GM12878 (cell line): ENCODE results near the gene ANKAR.

Source experiments
- ATF3 ChIP-seq: IDR thresholded peaks from 2 replicates; pipeline ENCODE4 v1.6.1; 2011; ENCODE audit warnings: low read depth, mild to moderate bottlenecking, low read length, moderate library complexity, borderline replicate concordance; ENCODE audit errors: extremely low read depth
- E2F8 ChIP-seq: fragments of 450-650 bp; IDR thresholded peaks from 2 replicates; pipeline ENCODE4 v1.6.1; 2018; ENCODE audit warnings: mild to moderate bottlenecking, low read depth, moderate library complexity; ENCODE audit not compliant: partially characterized antibody
- EZH2 ChIP-seq: IDR thresholded peaks from 2 replicates; pipeline ENCODE4 v1.6.1; 2012; ENCODE audit warnings: low read depth, mild to moderate bottlenecking, control low read depth, inconsistent platforms, low read length, borderline replicate concordance; ENCODE audit not compliant: control insufficient read depth
- HDAC6 ChIP-seq: fragments of 200-600 bp; sonication (generic); IDR thresholded peaks from one replicate; pipeline ENCODE4 v1.8.0; 2017; ENCODE audit warnings: antibody characterized with exemption; ENCODE audit not compliant: unreplicated experiment
- IKZF2 ChIP-seq, 2 experiments: fragments of 450-650 bp; IDR thresholded peaks; 2 replicates each; pipeline ENCODE4 v1.6.1; 2017; ENCODE audit warnings: mild to moderate bottlenecking in 2 of 2, moderate library complexity in 2 of 2
- POLR2A ChIP-seq: IDR thresholded peaks from 2 replicates; pipeline ENCODE4 v1.6.1; 2011; ENCODE audit warnings: low read depth, mild to moderate bottlenecking, low read length
- SKIL ChIP-seq: fragments of 450-650 bp; IDR thresholded peaks from 2 replicates; pipeline ENCODE4 v1.6.1; 2017; ENCODE audit warnings: mild to moderate bottlenecking, low read depth, inconsistent platforms; ENCODE audit not compliant: poor library complexity, severe bottlenecking
- SRF ChIP-seq, 2 experiments: IDR thresholded peaks; 2 replicates each; pipeline ENCODE4 v1.6.1; 2011; ENCODE audit warnings: low read depth in 2 of 2, low read length in 2 of 2, mild to moderate bottlenecking in 1 of 2, moderate library complexity in 1 of 2
- TAF1 ChIP-seq: IDR thresholded peaks from 2 replicates; pipeline ENCODE4 v1.6.1; 2011; ENCODE audit warnings: mild to moderate bottlenecking, low read depth, low read length, borderline replicate concordance
- TARDBP ChIP-seq: IDR thresholded peaks from 2 replicates; pipeline ENCODE4 v1.6.1; 2016; ENCODE audit warnings: borderline replicate concordance
- YBX1 ChIP-seq: fragments of 450-650 bp; IDR thresholded peaks from 2 replicates; pipeline ENCODE4 v1.6.1; 2016; ENCODE audit warnings: antibody characterized with exemption
- TF ChIP-seq, protein P1 (sequence below), 3 experiments: IDR thresholded peaks in 2 of 3; conservative IDR thresholded peaks in 1 of 3; 2 replicates each; pipeline ENCODE4 v1.5.1; 2011; ENCODE audit warnings: low read depth in 3 of 3, low read length in 3 of 3, mild to moderate bottlenecking in 3 of 3, control low read depth in 2 of 3, moderate library complexity in 2 of 3, inconsistent platforms in 1 of 3, mixed read lengths in 1 of 3; ENCODE audit not compliant: control insufficient read depth in 2 of 3, insufficient read depth in 1 of 3; ENCODE audit errors: extremely low read depth in 1 of 3

- no peak for TF ChIP-seq SKIL
- no peak for TF ChIP-seq SRF (IDR thresholded peaks at IDR 0.05; ENCODE audit: low read depth in 2 of 2, low read length in 2 of 2)
- TF ChIP-seq EZH2: no peak
- no peak for TF ChIP-seq TAF1
- no peak for TF ChIP-seq TARDBP
- TF ChIP-seq, protein P1, sequence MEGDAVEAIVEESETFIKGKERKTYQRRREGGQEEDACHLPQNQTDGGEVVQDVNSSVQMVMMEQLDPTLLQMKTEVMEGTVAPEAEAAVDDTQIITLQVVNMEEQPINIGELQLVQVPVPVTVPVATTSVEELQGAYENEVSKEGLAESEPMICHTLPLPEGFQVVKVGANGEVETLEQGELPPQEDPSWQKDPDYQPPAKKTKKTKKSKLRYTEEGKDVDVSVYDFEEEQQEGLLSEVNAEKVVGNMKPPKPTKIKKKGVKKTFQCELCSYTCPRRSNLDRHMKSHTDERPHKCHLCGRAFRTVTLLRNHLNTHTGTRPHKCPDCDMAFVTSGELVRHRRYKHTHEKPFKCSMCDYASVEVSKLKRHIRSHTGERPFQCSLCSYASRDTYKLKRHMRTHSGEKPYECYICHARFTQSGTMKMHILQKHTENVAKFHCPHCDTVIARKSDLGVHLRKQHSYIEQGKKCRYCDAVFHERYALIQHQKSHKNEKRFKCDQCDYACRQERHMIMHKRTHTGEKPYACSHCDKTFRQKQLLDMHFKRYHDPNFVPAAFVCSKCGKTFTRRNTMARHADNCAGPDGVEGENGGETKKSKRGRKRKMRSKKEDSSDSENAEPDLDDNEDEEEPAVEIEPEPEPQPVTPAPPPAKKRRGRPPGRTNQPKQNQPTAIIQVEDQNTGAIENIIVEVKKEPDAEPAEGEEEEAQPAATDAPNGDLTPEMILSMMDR (IDR thresholded peaks at IDR 0.05 in 2 of 3, conservative IDR thresholded peaks at IDR 0.05 in 1 of 3; ENCODE audit: control insufficient read depth in 2 of 3, extremely low read depth in 1 of 3, insufficient read depth in 1 of 3, low read depth in 3 of 3, low read length in 3 of 3): no peak
- no peak for TF ChIP-seq POLR2A
- TF ChIP-seq ATF3: no peak
- no peak for TF ChIP-seq HDAC6
- no peak for TF ChIP-seq IKZF2 (IDR thresholded peaks at IDR 0.05)
- no peak for TF ChIP-seq E2F8
- no peak for TF ChIP-seq YBX1
These were observed 19.8 kb upstream of the ANKAR start for GRCh38 chr2:189654641-189655040.
